ACHN (cell line): ENCODE measurements around the gene PGAM2.

Experiments used
- DNase-seq: peaks from one replicate; pipeline ENCODE4 v3.0.0-alpha.2; 2015
- in situ Hi-C: cut with HindIII; loops from 2 replicates; pipeline ENCODE4 v1.10.0; 2017; ENCODE audit warnings: low sequenced_read_pairs, low pct_ligation_motif_present, low pct_unique_long_range_greater_than_20kb

The PGAM2 gene

GRCh38 chr7:44075296-44076075 is 10.1 kb upstream of the PGAM2 start:
- in situ Hi-C loops, result loop anchor here (25.0 kb wide), 1 partner anchor 137 kb away; the partner anchor contains the start of gene YKT6
- no peak for DNase-seq

- in situ Hi-C loops, result no loop called here
- no peak for DNase-seq
Measured at GRCh38 chr7:44074349-44074695, 9.0 kb upstream of the PGAM2 start.

GRCh38 chr7:44073664-44074348 is 8.4 kb upstream of the PGAM2 start:
- in situ Hi-C loops, result no loop called here

GRCh38 chr7:44072364-44073231 is 7.2 kb upstream of the PGAM2 start:
- in situ Hi-C loops, result no loop called here
- DNase-seq, result peak; percentile 88

More at GRCh38 chr7:44073664-44074348, 8.4 kb upstream of the PGAM2 start:
- no peak for DNase-seq

GRCh38 chr7:44071726-44072363 is 6.5 kb upstream of the PGAM2 start:
- no peak for DNase-seq
- in situ Hi-C loops, result no loop called here

GRCh38 chr7:44068054-44068453 is 2.7 kb upstream of the PGAM2 start:
- DNase-seq, result no peak
- in situ Hi-C loops, result no loop called here

GRCh38 chr7:44067064-44067951 is 1.9 kb upstream of the PGAM2 start:
- in situ Hi-C loops, result no loop called here
- DNase-seq, result no peak

GRCh38 chr7:44066494-44067063 is 1.2 kb upstream of the PGAM2 start:
- no peak for DNase-seq
- in situ Hi-C loops, result no loop called here

GRCh38 chr7:44066111-44066460 is 719 bp upstream of the PGAM2 start:
- in situ Hi-C loops, result no loop called here
- no peak for DNase-seq

GRCh38 chr7:44064791-44065430 is 456 bp downstream of the PGAM2 start:
- DNase-seq, result no peak
- in situ Hi-C loops, result no loop called here

- DNase-seq, result no peak
- in situ Hi-C loops, result no loop called here
Measured at GRCh38 chr7:44063894-44064651, 1.3 kb downstream of the PGAM2 start.

- DNase-seq, result no peak
- in situ Hi-C loops, result no loop called here
Measured at GRCh38 chr7:44063547-44063893, 1.8 kb downstream of the PGAM2 start.

GRCh38 chr7:44062903-44063295 is 2.5 kb downstream of the PGAM2 start:
- no peak for DNase-seq
- in situ Hi-C loops, result no loop called here

GRCh38 chr7:44062180-44062902 is 3.0 kb downstream of the PGAM2 start:
- no peak for DNase-seq

GRCh38 chr7:44061645-44062179 is 3.7 kb downstream of the PGAM2 start:
- in situ Hi-C loops, result no loop called here
- no peak for DNase-seq

More at GRCh38 chr7:44062180-44062902, 3.0 kb downstream of the PGAM2 start:
- in situ Hi-C loops, result no loop called here
